ENCODE measurements around the gene ECI1. TPM values are rescaled to one million over a fixed set of nuclear protein-coding genes. Genes with fewer than 3 reads are reported as not detected.

Gene ECI1
- total RNA-seq, 1 experiment from 2014 or later = 165 TPM

DNA sequence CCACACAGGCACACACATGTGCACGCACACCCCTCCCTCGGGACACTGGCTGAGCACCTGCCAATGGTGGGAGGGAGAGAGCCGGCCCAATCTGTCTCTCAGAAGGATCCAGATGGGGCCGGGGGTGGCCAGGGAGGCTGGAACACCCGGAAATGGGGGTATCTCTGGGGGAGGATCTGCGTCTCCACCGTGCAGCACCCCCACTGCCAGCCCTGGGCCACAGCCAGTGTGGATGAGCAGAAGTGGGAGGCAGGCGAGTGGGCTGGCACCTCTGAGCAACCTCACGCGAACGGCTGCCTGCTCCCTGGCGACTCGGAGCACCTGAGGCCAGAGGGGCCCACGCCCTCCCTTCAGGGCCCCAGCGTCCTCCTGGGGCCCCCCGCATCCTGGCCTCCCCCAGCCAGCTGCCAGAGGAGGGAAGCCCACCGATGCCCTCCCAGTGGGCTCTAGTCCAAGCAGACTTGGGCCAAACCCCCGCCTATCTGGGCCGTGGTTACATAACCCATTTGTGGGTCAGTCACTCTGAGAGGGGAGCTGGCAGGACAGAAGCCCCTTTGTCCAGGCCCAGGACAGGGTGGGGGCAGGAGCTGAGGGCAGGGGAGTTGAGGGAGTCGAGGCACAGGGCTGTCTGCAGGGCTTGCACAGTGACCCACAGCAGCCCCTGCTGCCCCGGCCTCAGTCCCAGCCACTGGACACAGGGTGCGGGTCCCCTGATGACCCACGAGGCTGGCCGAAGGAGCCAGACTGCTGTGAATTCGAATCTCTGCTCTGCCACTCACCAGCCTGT, 60.5 kb downstream of the ECI1 start:
- no peak for DNase-seq (ENCODE audit: low read depth)
- in situ Hi-C loops (cut with HindIII; ENCODE audit: low pct_unique_long_range_greater_than_20kb, low sequenced_read_pairs) = no loop called here

DNA sequence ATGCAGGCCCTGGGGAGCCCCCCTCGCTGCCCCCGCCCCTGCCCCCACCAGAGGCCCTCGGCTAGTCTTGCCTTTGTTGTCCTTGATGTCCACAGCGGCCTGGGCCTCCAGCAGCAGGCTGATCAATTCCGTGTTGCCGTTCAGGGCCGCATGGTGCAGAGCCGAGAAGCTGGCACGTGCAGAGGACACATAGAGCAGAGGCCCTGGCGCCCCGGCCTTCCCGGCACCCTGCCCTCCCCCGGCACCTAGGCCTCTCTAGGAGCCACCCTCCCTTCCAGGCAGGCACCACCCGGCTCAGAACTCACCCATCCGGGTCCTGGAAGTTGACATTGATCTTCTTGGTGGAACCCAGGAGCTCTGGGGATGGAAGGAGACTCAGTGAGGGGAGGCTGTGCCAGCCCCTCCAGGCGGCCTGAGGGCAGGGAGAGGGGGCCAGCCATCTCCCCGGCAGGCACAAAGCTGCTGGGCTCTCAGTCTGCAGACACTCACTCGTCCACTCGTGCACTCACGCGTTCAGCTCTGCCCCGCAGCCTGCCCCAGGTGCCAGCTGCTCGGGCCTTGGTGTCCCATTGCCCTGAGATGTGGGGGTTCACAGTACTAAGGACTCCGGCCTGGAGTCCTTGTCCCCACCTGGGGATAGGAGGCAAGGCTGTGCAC, 61.3 kb downstream of the ECI1 start:
- no peak for DNase-seq (ENCODE audit: low read depth)
- in situ Hi-C loops (cut with HindIII; ENCODE audit: low pct_unique_long_range_greater_than_20kb, low sequenced_read_pairs) = no loop called here

Other genes starting within 250 kb of the ECI1 start
- gene ZNF598, start 241.8 kb downstream of the ECI1 start, total RNA-seq (2014; rRNA removed; shearing (Covaris generic); ENCODE audit: low replicate concordance) = 45.0 and 89.3 TPM in 2 replicates
- not detected in 2 replicates for gene NPW, start 231.8 kb downstream of the ECI1 start, total RNA-seq (2014; rRNA removed; shearing (Covaris generic); ENCODE audit: low replicate concordance)
- 30.3 and 32.4 TPM in 2 replicates for gene NHERF2, start 224.7 kb downstream of the ECI1 start, total RNA-seq (2014; rRNA removed; shearing (Covaris generic); ENCODE audit: low replicate concordance)
- gene NTHL1, start 203.8 kb downstream of the ECI1 start, total RNA-seq (2014; rRNA removed; shearing (Covaris generic); ENCODE audit: low replicate concordance) = 129 and 148 TPM in 2 replicates
- gene TSC2, start 203.6 kb downstream of the ECI1 start, total RNA-seq (2014; rRNA removed; shearing (Covaris generic); ENCODE audit: low replicate concordance) = 22.3 and 31.5 TPM in 2 replicates
- gene PKD1, start 115.7 kb downstream of the ECI1 start, total RNA-seq (2014; rRNA removed; shearing (Covaris generic); ENCODE audit: low replicate concordance) = 37.4 and 84.9 TPM in 2 replicates
- gene RAB26, start 103.0 kb downstream of the ECI1 start, total RNA-seq (2014; rRNA removed; shearing (Covaris generic); ENCODE audit: low replicate concordance) = 8.9 and 9.5 TPM in 2 replicates
- 94.4 and 101 TPM in 2 replicates for gene TRAF7, start 95.8 kb downstream of the ECI1 start, total RNA-seq (2014; rRNA removed; shearing (Covaris generic); ENCODE audit: low replicate concordance)
- 0.03 TPM in 1 of 2 replicates, not detected in the other for gene CASKIN1, start 55.0 kb downstream of the ECI1 start, total RNA-seq (2014; rRNA removed; shearing (Covaris generic); ENCODE audit: low replicate concordance)
- gene MLST8, start 46.1 kb downstream of the ECI1 start, total RNA-seq (2014; rRNA removed; shearing (Covaris generic); ENCODE audit: low replicate concordance) = 81.6 and 90.5 TPM in 2 replicates
- gene BRICD5, start 40.7 kb downstream of the ECI1 start, total RNA-seq (2014; rRNA removed; shearing (Covaris generic); ENCODE audit: low replicate concordance) = 0.12 and 1.1 TPM in 2 replicates
- 59.6 and 78.5 TPM in 2 replicates for gene PGP, start 36.7 kb downstream of the ECI1 start, total RNA-seq (2014; rRNA removed; shearing (Covaris generic); ENCODE audit: low replicate concordance)
- 45.6 and 67.7 TPM in 2 replicates for gene E4F1, start 28.0 kb downstream of the ECI1 start, total RNA-seq (2014; rRNA removed; shearing (Covaris generic); ENCODE audit: low replicate concordance)
- gene DNASE1L2, start 15.1 kb downstream of the ECI1 start, total RNA-seq (2014; rRNA removed; shearing (Covaris generic); ENCODE audit: low replicate concordance) = 0.98 TPM in 1 of 2 replicates, not detected in the other
- 151 and 155 TPM in 2 replicates for gene RNPS1, start 16.5 kb upstream of the ECI1 start, total RNA-seq (2014; rRNA removed; shearing (Covaris generic); ENCODE audit: low replicate concordance)
- 18.0 and 22.4 TPM in 2 replicates for gene ABCA3, start 89.1 kb upstream of the ECI1 start, total RNA-seq (2014; rRNA removed; shearing (Covaris generic); ENCODE audit: low replicate concordance)
- gene CCNF, start 177.9 kb upstream of the ECI1 start, total RNA-seq (2014; rRNA removed; shearing (Covaris generic); ENCODE audit: low replicate concordance) = 36.9 and 40.3 TPM in 2 replicates
- gene TEDC2, start 208.5 kb upstream of the ECI1 start, total RNA-seq (2014; rRNA removed; shearing (Covaris generic); ENCODE audit: low replicate concordance) = 37.3 and 39.9 TPM in 2 replicates
- gene NTN3, start 219.7 kb upstream of the ECI1 start, total RNA-seq (2014; rRNA removed; shearing (Covaris generic); ENCODE audit: low replicate concordance) = not detected in 2 replicates
- gene TBC1D24, start 223.5 kb upstream of the ECI1 start, total RNA-seq (2014; rRNA removed; shearing (Covaris generic); ENCODE audit: low replicate concordance) = 6.2 and 9.5 TPM in 2 replicates

Data from Caki2 (cell line).